ENCODE measurements around the gene SLC1A6.

DNA sequence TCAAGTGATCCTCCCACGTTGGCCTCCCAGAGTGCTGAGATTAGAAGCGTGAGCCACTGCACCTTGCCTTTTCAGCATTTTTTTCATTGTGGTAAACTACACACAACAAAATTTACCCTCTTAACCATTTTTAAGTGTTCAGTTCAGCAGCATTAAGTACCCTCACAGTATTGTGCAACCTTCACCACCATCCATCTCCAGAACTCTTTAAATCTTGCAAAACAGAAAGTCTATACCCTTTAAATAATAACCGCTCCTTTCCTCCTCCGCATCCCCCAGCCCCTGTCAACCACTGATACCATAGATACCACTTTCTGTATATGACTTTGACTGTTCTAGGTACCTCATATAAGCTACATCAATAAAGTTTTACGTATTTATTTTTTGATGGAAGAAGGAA, 48.8 kb upstream of the SLC1A6 start:
- no peak for TF ChIP-seq ZNF274 (IDR thresholded peaks at IDR 0.05; ENCODE audit: low read depth, low read length)
- no peak for TF ChIP-seq YY1 (IDR thresholded peaks at IDR 0.05; ENCODE audit: insufficient read depth, insufficient read length)
- no peak for TF ChIP-seq SUZ12 (IDR thresholded peaks at IDR 0.05; ENCODE audit: extremely low read depth, insufficient read depth, insufficient read length)
